Measurements from ENCODE around the gene NFE2L3.
"Not testable (repeated sequence)": the region's sequence is repeated elsewhere in the genome, so short reads cannot be mapped to it uniquely, and the experiment has no call there.

The NFE2L3 gene

GRCh38 chr7:26151953-26152781 lies at the start of gene NFE2L3:
Gene NFE2L3 (plus strand): TSS chr7:26152198. CDS start chr7:26152499, 301 bp downstream.
- DNase-seq (ENCODE audit: low spot score): peak; percentile 94

GRCh38 chr7:26103596-26103995 lies 48.4 kb upstream of the NFE2L3 start:
- DNase-seq (ENCODE audit: low spot score): no peak

GRCh38 chr7:26105236-26105635 lies 46.8 kb upstream of the NFE2L3 start:
- no peak for DNase-seq (ENCODE audit: low spot score)

- no peak for DNase-seq (ENCODE audit: low spot score)
Observed at GRCh38 chr7:26105931-26106330, 46.1 kb upstream of the NFE2L3 start.

- no peak for DNase-seq (ENCODE audit: low spot score)
Observed at GRCh38 chr7:26112203-26112740, 39.7 kb upstream of the NFE2L3 start.

- no peak for DNase-seq (ENCODE audit: low spot score)
Observed at GRCh38 chr7:26115650-26116049, 36.3 kb upstream of the NFE2L3 start.

- no peak for DNase-seq (ENCODE audit: low spot score)
Observed at GRCh38 chr7:26117142-26117807, 34.7 kb upstream of the NFE2L3 start.

- DNase-seq (ENCODE audit: low spot score): no peak
Observed at GRCh38 chr7:26117970-26118369, 34.0 kb upstream of the NFE2L3 start.

- DNase-seq (ENCODE audit: low spot score): no peak
Observed at GRCh38 chr7:26122745-26123144, 29.3 kb upstream of the NFE2L3 start.

- DNase-seq (ENCODE audit: low spot score): not testable (repeated sequence)
Observed at GRCh38 chr7:26124775-26125174, 27.2 kb upstream of the NFE2L3 start.

GRCh38 chr7:26127411-26127810 lies 24.6 kb upstream of the NFE2L3 start:
- DNase-seq (ENCODE audit: low spot score): no peak

- DNase-seq (ENCODE audit: low spot score): no peak
Observed at GRCh38 chr7:26131056-26131589, 20.9 kb upstream of the NFE2L3 start.

GRCh38 chr7:26135076-26135475 lies 16.9 kb upstream of the NFE2L3 start:
- DNase-seq (ENCODE audit: low spot score): no peak

- DNase-seq (ENCODE audit: low spot score): no peak
Observed at GRCh38 chr7:26135551-26135950, 16.4 kb upstream of the NFE2L3 start.

- no peak for DNase-seq (ENCODE audit: low spot score)
Observed at GRCh38 chr7:26136831-26137230, 15.2 kb upstream of the NFE2L3 start.

GRCh38 chr7:26140380-26140779 lies 11.6 kb upstream of the NFE2L3 start:
- no peak for DNase-seq (ENCODE audit: low spot score)

GRCh38 chr7:26141077-26141476 lies 10.9 kb upstream of the NFE2L3 start:
- DNase-seq (ENCODE audit: low spot score): no peak

GRCh38 chr7:26143298-26144048 lies 8.5 kb upstream of the NFE2L3 start:
- DNase-seq (ENCODE audit: low spot score): no peak

- DNase-seq (ENCODE audit: low spot score): no peak
Observed at GRCh38 chr7:26144184-26145080, 7.6 kb upstream of the NFE2L3 start.

- no peak for DNase-seq (ENCODE audit: low spot score)
Observed at GRCh38 chr7:26145238-26145637, 6.8 kb upstream of the NFE2L3 start.

- DNase-seq (ENCODE audit: low spot score): no peak
Observed at GRCh38 chr7:26147030-26147429, 5.0 kb upstream of the NFE2L3 start.

All from NAMALWA (cell line).